HG02884 (cell line): Measurements from ENCODE around the gene PKN3.

Source experiments
- ATAC-seq: cut with Tn5 transposase; IDR thresholded peaks from one replicate; pipeline ENCODE4 v1.9.1; 2021; ENCODE audit warnings: mild to moderate bottlenecking, moderate library complexity; ENCODE audit not compliant: unreplicated experiment

The PKN3 gene

GRCh38 chr9:128735373-128735772 lies 33.1 kb downstream of the PKN3 start:
- no peak for ATAC-seq

DNA sequence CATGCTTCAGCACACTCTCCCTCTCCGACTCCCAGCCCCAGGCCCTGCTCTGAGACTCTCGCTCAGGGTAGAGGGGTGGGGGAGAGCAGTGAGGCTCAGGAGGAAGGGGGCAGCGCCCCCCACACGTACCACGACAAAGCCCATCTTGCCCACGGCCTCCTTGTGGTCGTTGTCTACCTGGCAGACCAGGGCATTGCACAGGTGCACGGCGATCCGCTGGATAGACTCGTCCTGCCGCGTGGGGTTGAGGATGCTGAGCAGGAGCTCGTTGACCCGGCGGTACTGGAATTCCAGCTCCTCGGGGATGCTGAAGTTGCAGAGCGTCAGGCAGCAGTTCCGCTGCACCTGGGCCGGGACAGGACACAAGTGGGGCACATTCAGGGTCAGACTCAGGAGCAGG lies 40.1 kb downstream of the PKN3 start:
- no peak for ATAC-seq

DNA sequence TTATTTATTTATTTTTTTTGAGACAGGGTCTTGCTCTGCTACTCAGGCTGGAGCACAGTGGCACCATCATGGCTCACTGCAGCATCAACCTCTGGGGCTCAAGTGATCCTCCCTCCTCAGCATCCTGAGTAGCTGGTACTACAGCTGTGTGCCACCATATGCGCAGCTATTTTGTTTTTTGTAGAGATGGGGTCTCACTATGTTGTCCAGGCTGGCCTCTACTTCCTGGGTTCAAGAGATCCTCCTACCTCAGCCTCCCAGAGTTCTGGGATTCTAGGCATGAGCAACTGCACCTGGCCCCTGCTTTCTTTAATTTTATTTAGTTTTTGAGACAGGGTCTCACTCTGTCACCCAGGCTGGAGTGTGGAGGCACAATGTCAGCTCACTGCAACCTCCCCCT lies 41.1 kb downstream of the PKN3 start:
- ATAC-seq = no peak

DNA sequence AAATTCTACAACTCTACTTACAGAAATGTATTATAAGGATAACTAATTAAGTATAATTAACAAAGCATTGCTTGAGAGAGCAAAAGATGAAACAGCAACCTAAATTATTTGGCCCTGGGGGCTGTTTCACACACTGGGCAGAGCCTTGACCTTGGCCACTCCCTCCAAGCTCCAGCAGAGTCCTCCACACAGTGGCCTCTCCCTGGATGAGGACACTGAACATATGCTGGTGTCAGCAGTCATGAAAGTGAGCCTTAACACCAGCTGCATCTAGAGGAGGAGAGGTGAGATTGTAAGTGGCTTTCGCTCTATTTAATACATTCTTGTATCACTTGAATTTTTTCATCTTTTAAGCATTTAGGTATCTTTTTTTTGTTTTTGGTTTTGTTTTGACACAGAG lies 44.9 kb downstream of the PKN3 start:
- no peak for ATAC-seq

DNA sequence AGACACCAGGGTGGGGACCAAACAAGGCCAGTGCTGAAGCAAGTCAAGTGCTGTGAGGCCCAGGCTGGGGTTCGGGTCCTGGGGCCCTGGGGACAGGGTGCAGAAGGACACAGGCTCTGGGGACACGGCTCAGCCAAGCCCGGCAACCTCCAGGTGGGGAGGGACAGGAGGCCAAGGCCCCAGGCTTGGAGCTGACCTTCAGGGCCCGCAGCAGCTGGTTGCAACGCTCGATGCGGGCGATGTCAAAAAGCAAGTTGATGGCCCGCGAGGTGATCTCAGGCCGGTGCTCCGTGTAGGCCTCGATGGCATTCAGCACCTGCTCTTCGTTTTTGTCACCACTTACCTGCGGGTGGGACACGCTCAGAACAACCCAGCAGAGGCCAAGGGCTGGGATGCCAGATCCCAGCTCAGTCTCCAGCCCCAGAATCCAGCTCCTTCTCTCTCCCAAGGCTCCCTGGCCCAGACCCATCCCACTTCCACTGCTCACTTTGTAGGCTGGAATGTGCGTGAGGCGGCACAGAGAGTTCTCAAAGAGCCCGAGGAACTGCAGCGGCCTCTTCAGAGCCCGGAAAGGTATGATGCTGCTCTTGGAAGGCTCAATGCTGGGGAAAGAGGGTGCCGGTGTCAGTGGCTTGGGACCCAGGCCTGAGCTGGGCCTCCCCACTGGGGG lies 48.8 kb downstream of the PKN3 start:
- no peak for ATAC-seq

- ATAC-seq = no peak
Measured at GRCh38 chr9:128753627-128754026, 51.3 kb downstream of the PKN3 start.

DNA sequence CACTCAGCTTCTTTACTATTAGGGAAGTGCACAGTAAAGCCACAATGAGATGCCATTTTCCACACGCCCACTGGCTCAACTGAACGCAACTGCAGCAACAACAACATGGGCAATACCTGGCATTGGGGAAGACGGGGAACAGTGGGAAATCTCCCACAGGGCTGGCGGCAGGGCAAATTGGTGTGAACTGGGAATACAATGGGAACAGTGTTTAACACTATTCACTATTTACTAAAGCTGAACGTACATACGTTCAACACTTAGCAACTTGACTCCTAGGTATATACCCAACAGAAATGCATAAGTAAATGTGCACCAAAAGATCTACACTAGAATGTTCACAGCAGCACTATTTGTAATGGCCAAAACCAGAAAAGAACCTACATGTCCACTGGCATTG lies 55.3 kb downstream of the PKN3 start:
- no peak for ATAC-seq

DNA sequence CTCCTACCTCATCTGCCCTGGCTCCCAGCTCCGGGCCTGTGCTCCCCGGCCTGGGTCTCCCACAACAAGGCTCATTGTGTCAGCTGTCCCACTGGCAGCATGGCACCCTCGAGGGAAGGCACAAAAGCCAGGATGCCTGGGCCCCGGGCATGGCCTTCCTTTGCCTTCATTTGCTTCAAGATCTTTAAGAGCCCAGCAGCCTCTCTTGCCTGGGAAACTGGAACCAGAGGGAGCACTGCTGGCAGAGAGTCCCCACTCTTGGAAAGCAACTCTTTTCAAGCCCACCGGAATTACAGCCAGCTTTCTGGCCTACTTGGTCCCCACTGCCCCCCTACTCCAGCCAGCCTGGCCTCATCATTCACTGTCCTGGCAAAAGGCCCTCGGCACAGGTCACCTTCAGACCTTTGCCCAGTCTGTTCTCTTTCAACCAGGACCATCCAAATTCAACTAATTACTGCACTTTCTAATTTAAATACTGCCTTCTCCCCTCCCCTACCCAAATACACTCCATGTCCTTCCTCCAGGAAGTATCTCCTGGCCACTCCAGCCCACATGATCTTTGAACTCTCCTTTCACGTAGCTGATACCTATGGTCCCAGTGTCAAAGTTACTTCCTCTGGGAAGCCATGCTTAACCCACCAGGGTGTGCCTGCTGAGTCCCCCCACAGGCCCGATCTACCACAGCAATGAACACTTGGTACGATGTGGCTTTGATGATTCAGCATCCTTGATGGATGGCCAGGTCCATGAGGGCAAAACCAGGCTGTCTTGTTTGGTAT lies 60.6 kb downstream of the PKN3 start:
- ATAC-seq = no peak

GRCh38 chr9:128764361-128764760 lies 62.1 kb downstream of the PKN3 start:
- no peak for ATAC-seq

DNA sequence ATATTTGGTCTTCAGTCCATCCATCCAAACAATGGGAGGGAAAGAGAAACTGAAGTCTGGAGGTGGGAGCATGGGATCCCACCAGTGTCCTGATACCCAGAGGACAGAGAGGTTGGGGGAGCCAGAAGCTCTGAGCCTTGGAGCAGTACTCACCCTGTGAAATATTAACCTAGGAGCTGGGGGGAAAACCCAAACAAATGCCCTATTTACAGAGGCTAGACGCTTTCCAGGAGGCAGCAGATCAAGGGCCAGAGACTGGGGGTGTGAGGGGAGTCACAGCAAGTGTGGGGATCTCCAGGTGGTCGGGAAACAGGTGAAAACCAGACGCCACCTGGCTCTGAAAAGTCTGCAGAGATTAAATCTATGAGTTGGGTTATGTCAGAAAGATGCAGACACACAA lies 63.2 kb downstream of the PKN3 start:
- no peak for ATAC-seq

DNA sequence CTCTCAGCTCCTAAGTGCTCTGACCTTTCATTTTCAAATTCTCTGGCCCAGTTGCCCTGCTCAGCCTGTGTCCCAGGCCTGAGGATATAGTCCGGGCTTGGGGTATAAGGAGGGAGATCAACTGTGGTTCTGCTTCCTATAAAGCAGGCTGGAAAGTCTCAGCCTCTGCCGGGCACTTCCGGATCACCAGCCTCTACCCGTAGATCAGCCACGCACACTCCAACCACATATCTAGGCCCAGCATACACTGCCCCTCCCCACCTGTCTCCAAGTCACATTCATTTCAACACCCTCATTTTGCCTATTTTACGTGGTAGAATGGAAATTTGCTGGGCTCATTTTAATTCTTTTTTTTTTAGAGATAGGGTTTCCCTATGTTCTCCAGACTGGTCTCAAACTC lies 66.3 kb downstream of the PKN3 start:
- no peak for ATAC-seq
